Mesenchymal stem cell (in vitro differentiated cells and primary cell): ENCODE measurements around the gene MYRF.

Experiments used
- DNase-seq: peaks from one replicate; pipeline ENCODE4 v3.0.0-alpha.2; 2013
- H2AFZ ChIP-seq: one replicate; pipeline ENCODE4 v1.6.1; 2013; ENCODE audit warnings: low read depth, mild to moderate bottlenecking, control low read depth, inconsistent platforms, low read length, moderate library complexity
- H2AK5ac ChIP-seq: 2 replicates; pipeline ENCODE4 v1.6.1; 2013; ENCODE audit warnings: low read length, moderate library complexity, mild to moderate bottlenecking, inconsistent platforms; ENCODE audit not compliant: severe bottlenecking
- H2BK120ac ChIP-seq: one replicate; pipeline ENCODE4 v1.6.1; 2013; ENCODE audit warnings: low read depth, mild to moderate bottlenecking, inconsistent platforms, low read length, moderate library complexity
- H2BK12ac ChIP-seq, 2 experiments: one replicate each; pipeline ENCODE4 v1.6.1; 2013; ENCODE audit warnings: inconsistent platforms in 2 of 2, low read length in 2 of 2, mild to moderate bottlenecking in 2 of 2, moderate library complexity in 2 of 2, control low read depth in 1 of 2
- H2BK15ac ChIP-seq: one replicate; pipeline ENCODE4 v1.6.1; 2013; ENCODE audit warnings: mild to moderate bottlenecking, low read depth, inconsistent platforms; ENCODE audit not compliant: poor library complexity, severe bottlenecking
- H2BK5ac ChIP-seq: 2 replicates; pipeline ENCODE4 v1.6.1; 2013; ENCODE audit warnings: low read depth, mild to moderate bottlenecking, low read length, control low read depth, inconsistent platforms; ENCODE audit not compliant: poor library complexity, severe bottlenecking
- H3K14ac ChIP-seq, 2 experiments: one replicate each; pipeline ENCODE4 v1.6.1; 2013; ENCODE audit warnings: inconsistent platforms in 2 of 2, low read length in 2 of 2, control low read depth in 1 of 2, mild to moderate bottlenecking in 1 of 2, moderate library complexity in 1 of 2
- H3K18ac ChIP-seq, 2 experiments: one replicate each; pipeline ENCODE4 v1.6.1; 2013; ENCODE audit warnings: inconsistent platforms in 2 of 2, low read length in 2 of 2, control low read depth in 1 of 2, low read depth in 1 of 2, mild to moderate bottlenecking in 1 of 2
- H3K23ac ChIP-seq, 2 experiments: one replicate each; pipeline ENCODE4 v1.6.1; 2013; ENCODE audit warnings: inconsistent platforms in 2 of 2, low read length in 2 of 2, mild to moderate bottlenecking in 2 of 2, moderate library complexity in 2 of 2, control low read depth in 1 of 2
- H3K27ac ChIP-seq: 2 replicates; pipeline ENCODE4 v1.5.1; 2013; ENCODE audit warnings: mild to moderate bottlenecking, moderate library complexity, low read length, control low read depth, inconsistent platforms; ENCODE audit not compliant: poor library complexity, severe bottlenecking
- H3K27me3 ChIP-seq, 2 experiments: 2 replicates each; pipeline versions ENCODE4 v1.6.1 to v1.7.0; 2013; ENCODE audit warnings: low read length in 2 of 2, mild to moderate bottlenecking in 2 of 2, moderate library complexity in 2 of 2, control low read depth in 1 of 2, inconsistent platforms in 1 of 2; ENCODE audit not compliant: control insufficient read depth in 1 of 2, insufficient read depth in 1 of 2
- H3K36me3 ChIP-seq, 2 experiments: 2 replicates each; pipeline versions ENCODE4 v1.6.1 to v1.7.0; 2013; ENCODE audit warnings: low read length in 2 of 2, control low read depth in 1 of 2, inconsistent platforms in 1 of 2, low read depth in 1 of 2, mild to moderate bottlenecking in 1 of 2; ENCODE audit not compliant: insufficient read depth in 2 of 2, control insufficient read depth in 1 of 2
- H3K4ac ChIP-seq, 2 experiments: one replicate each; pipeline ENCODE4 v1.6.1; 2013; ENCODE audit warnings: inconsistent platforms in 2 of 2, low read length in 2 of 2, mild to moderate bottlenecking in 2 of 2, moderate library complexity in 2 of 2, control low read depth in 1 of 2, low read depth in 1 of 2
- H3K4me1 ChIP-seq: 2 replicates; pipeline ENCODE4 v1.6.1; 2013; ENCODE audit warnings: low read depth, low read length, control low read depth; ENCODE audit not compliant: control insufficient read depth, insufficient read depth
- H3K4me2 ChIP-seq: 2 replicates; pipeline ENCODE4 v1.6.1; 2013; ENCODE audit warnings: low read length, mild to moderate bottlenecking, inconsistent platforms; ENCODE audit not compliant: poor library complexity, severe bottlenecking
- H3K4me3 ChIP-seq, 2 experiments: 2 replicates each; pipeline versions ENCODE4 v1.5.1 to v1.7.0; 2013; ENCODE audit warnings: low read length in 2 of 2, mild to moderate bottlenecking in 2 of 2, control low read depth in 1 of 2, low read depth in 1 of 2; ENCODE audit not compliant: insufficient read depth in 1 of 2
- H3K79me1 ChIP-seq: replicated peaks from 2 replicates; pipeline ENCODE4 v1.6.1; 2013; ENCODE audit warnings: mild to moderate bottlenecking, control low read depth, low read length, inconsistent platforms; ENCODE audit not compliant: poor library complexity, severe bottlenecking
- H3K9ac ChIP-seq: 2 replicates; pipeline ENCODE4 v1.7.0; 2013; ENCODE audit warnings: mild to moderate bottlenecking, low read length, moderate library complexity
- H3K9me3 ChIP-seq: 2 replicates; pipeline ENCODE4 v1.7.0; 2013; ENCODE audit warnings: mild to moderate bottlenecking, low read length; ENCODE audit not compliant: control insufficient read depth
- H4K8ac ChIP-seq: one replicate; pipeline ENCODE4 v1.6.1; 2013; ENCODE audit warnings: inconsistent platforms, mild to moderate bottlenecking, low read length, moderate library complexity
- H4K91ac ChIP-seq: one replicate; pipeline ENCODE4 v1.6.1; 2013; ENCODE audit warnings: mild to moderate bottlenecking, low read length, inconsistent platforms
- WGBS: methylation state at CpG from one replicate; pipeline ENCODE4 v1.1.7; 2013; ENCODE audit warnings: mixed read lengths; 5-methylcytosine and 5-hydroxymethylcytosine counted together

Gene MYRF

DNA sequence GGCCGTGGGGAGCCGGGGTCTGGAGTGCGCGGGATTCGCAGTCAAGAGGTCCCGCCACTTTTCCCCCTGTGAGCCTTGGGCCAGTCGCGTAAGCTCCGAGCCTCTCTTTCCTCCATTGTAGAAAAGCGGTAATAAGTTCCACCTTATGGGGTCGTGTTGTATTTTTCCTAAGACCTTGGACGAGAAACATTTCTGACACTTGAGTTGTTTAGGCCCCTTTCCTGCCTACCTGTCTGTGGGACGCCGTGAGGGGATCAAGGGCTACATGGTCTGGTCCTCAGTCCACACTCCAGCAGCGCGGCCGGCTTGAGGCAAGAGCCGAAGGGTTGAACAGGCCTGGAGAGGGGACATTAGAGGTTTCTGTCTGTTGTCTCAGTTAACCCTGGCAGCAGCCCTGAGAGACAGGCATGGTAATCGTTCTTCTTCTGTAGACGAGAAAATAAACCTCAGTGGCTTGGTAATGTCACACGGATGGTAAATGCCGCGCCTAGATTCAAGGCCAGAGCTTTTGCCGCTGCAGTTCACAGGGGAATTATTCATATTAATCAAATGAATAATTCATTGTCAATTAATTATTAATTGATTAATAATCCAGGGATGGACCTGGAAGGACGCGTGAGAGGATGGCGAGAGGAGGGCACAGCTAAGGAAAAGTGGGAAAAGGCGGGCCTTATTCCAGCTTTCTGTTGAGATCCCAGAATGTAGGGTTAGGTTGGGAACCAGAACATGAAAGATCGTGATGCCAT is 40.8 kb downstream of the MYRF start:
- Histone ChIP-seq H3K9me3 (no peaks in the 10 kb centered on the region), H4K8ac (no peak overlapping the region), H2AFZ (peak overlapping the region; percentile 99), H3K27me3 (no peaks in the 10 kb centered on the region), H3K79me1 (peaks cover 13% of the 10 kb centered on the region), H3K9ac (peak overlapping the region; percentile 99), H3K4ac (peak overlapping the region in 1 of 2 experiments; percentile 39), H2BK120ac (no peak overlapping the region), H3K4me3 (peak overlapping the region; percentile 85 to 93), H2AK5ac (no peak overlapping the region), H3K14ac (no peak overlapping the region), H3K4me2 (peak overlapping the region; percentile 82), H4K91ac (peak overlapping the region; percentile 74), H3K27ac (no peak overlapping the region), H3K18ac (peak overlapping the region; percentile 58 to 75), H3K4me1 (peaks cover 9% of the 10 kb centered on the region), H2BK12ac (no peak overlapping the region), H3K23ac (no peak overlapping the region), H3K36me3 (peaks cover 33 to 42% of the 10 kb centered on the region in 2 experiments), H2BK15ac (peak overlapping the region; percentile 80), H2BK5ac (no peak overlapping the region)
- DNase-seq: no peak
- WGBS: 7% methylated on average over 24 of the region's 29 CpGs

DNA sequence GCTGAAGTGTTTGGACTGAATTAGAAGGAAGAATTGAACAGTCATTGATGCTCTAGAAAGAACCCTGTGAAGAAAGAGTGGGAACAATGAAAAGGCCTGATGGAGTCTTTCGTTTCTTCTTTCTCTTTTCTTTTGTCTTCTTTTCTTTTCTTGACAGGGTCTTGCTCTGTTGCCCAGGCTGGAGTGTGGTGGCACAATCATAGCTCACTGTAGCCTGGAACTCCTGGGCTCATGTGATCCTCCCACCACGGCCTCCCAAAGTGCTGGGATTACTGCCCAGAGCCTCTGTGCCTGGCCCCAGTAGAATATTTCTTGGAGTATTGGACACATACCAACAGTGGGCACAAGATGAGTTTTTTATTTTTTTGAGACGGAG is 41.4 kb downstream of the MYRF start:
- Histone ChIP-seq H3K27me3 (no peaks in the 10 kb centered on the region), H3K79me1 (peaks cover 13% of the 10 kb centered on the region), H2BK15ac (no peak overlapping the region), H2BK5ac (no peak overlapping the region), H3K9me3 (no peaks in the 10 kb centered on the region), H4K8ac (no peak overlapping the region), H3K14ac (no peak overlapping the region), H3K4me3 (peak overlapping the region in 1 of 2 experiments; percentile 93), H2BK12ac (no peak overlapping the region), H4K91ac (no peak overlapping the region), H3K23ac (no peak overlapping the region), H2AFZ (no peak overlapping the region), H3K27ac (no peak overlapping the region), H2AK5ac (no peak overlapping the region), H3K18ac (no peak overlapping the region), H2BK120ac (no peak overlapping the region), H3K4me2 (peak overlapping the region; percentile 82), H3K9ac (peak overlapping the region; percentile 99), H3K4ac (no peak overlapping the region), H3K36me3 (peaks cover 28 to 36% of the 10 kb centered on the region in 2 experiments), H3K4me1 (peaks cover 10% of the 10 kb centered on the region)
- no peak for DNase-seq
- 89% methylated on average over 3 of the region's 3 CpGs for WGBS

DNA sequence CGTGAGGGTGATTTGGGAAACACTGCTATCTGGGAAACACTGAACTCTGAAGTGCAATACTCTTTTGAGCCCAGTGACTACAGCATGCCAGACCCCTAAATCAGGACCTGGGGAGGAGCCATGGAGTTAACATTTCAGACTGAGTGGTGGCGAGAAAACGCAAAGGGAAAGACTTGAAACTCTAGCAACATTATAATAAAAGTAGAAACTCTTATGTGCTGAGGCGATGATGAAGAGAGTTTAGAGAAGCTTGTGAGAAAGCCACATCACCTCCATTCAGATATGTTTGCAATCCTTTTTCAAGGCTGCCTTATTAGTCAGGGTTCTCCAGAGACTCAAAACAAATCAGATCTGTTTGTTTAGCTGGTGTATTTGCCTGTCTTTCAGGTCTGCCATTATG is 42.1 kb downstream of the MYRF start:
- Histone ChIP-seq H3K9me3 (no peaks in the 10 kb centered on the region), H2BK120ac (no peak overlapping the region), H2AFZ (no peak overlapping the region), H2AK5ac (no peak overlapping the region), H2BK12ac (no peak overlapping the region), H2BK15ac (no peak overlapping the region), H3K14ac (no peak overlapping the region), H3K23ac (no peak overlapping the region), H3K36me3 (peaks cover 21 to 34% of the 10 kb centered on the region in 2 experiments), H3K18ac (no peak overlapping the region), H3K4me1 (peaks cover 11% of the 10 kb centered on the region), H3K4me2 (no peak overlapping the region), H3K4ac (no peak overlapping the region), H3K27me3 (no peaks in the 10 kb centered on the region), H2BK5ac (no peak overlapping the region), H3K27ac (no peak overlapping the region), H4K91ac (no peak overlapping the region), H3K4me3 (no peak overlapping the region), H3K79me1 (peaks cover 12% of the 10 kb centered on the region), H4K8ac (no peak overlapping the region), H3K9ac (peak overlapping the region; percentile 60)
- 95% methylated on average over 2 of the region's 4 CpGs for WGBS
- no peak for DNase-seq

DNA sequence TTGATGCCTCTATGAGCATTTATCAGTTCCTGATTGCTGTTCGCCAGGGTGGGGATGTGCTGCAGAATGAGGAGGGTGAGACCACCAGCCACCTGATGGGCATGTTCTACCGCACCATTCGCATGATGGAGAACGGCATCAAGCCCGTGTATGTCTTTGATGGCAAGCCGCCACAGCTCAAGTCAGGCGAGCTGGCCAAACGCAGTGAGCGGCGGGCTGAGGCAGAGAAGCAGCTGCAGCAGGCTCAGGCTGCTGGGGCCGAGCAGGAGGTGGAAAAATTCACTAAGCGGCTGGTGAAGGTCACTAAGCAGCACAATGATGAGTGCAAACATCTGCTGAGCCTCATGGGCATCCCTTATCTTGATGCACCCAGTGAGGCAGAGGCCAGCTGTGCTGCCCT is 43.0 kb downstream of the MYRF start:
- Histone ChIP-seq H4K91ac (no peak overlapping the region), H3K4me3 (no peak overlapping the region), H3K79me1 (peaks cover 8% of the 10 kb centered on the region), H2BK15ac (no peak overlapping the region), H2AFZ (no peak overlapping the region), H3K23ac (no peak overlapping the region), H2BK120ac (no peak overlapping the region), H2BK12ac (no peak overlapping the region), H2AK5ac (no peak overlapping the region), H3K9me3 (no peaks in the 10 kb centered on the region), H3K4ac (no peak overlapping the region), H3K27ac (no peak overlapping the region), H3K4me2 (no peak overlapping the region), H4K8ac (no peak overlapping the region), H3K14ac (no peak overlapping the region), H3K18ac (no peak overlapping the region), H3K27me3 (no peaks in the 10 kb centered on the region), H3K9ac (peak overlapping the region; percentile 60), H3K4me1 (peaks cover 11% of the 10 kb centered on the region), H3K36me3 (peaks cover 12 to 34% of the 10 kb centered on the region in 2 experiments), H2BK5ac (no peak overlapping the region)
- DNase-seq: no peak
- WGBS: 94% methylated on average over 12 of the region's 12 CpGs
